ENCODE data around the gene CD68. TPM values are rescaled to one million over a fixed set of nuclear protein-coding genes. Genes with fewer than 3 reads are reported as not detected.

The CD68 gene
- total RNA-seq, 4 donors from 2014 or later: 3.8 to 102 (median 35.1) TPM

- H3K4me3 ChIP-seq: peak overlapping the region in 3 of 4 donors; percentile 41 to 67 (median 55)
- H3K27me3 ChIP-seq: no peaks in the 10 kb centered on the region
- intact Hi-C loops (cut with DNase I; ENCODE audit: low total_unique reads): loop anchor here (10.0 kb wide), 1 partner anchor 538 kb away; the partner anchor contains the start of gene SLC16A11
- peaks cover 35 to 70% (median 48%) of the 10 kb centered on the region in 4 donors for H3K4me1 ChIP-seq
- peak overlapping the region; percentile 89 to 91 (median 90) for H3K27ac ChIP-seq
- H3K36me3 ChIP-seq: peaks cover 0 to 14% (median 8%) of the 10 kb centered on the region in 4 donors
- WGBS, 2 donors (ENCODE audit: low coverage in 1 of 2): 87% methylated on average over 31 of the region's 36 CpGs; no CpG with 5 or more reads in 1 of the 2 donors
- no peak for TF ChIP-seq POLR2AphosphoS5 (IDR thresholded peaks at IDR 0.05)
- no peaks in the 10 kb centered on the region for H3K9me3 ChIP-seq
- in situ Hi-C loops (cut with MboI; ENCODE audit: low pct_ligation_motif_present in 1 of 4, low pct_unique_long_range_greater_than_20kb in 1 of 4, low sequenced_read_pairs in 3 of 4): no loop called here
- DNase-seq: peak; percentile 24
These were observed 3.2 kb downstream of the CD68 start for GRCh38 chr17:7582396-7583252.

GRCh38 chr17:7583253-7584109 is 4.0 kb downstream of the CD68 start, which contains the start of gene MPDU1:
Gene MPDU1 (plus strand): TSS chr17:7583852. CDS start chr17:7583863, 11 bp downstream.
- WGBS, 2 donors (ENCODE audit: low coverage in 1 of 2): 20% methylated on average over 69 of the region's 69 CpGs; no CpG with 5 or more reads in 1 of the 2 donors
- H3K9me3 ChIP-seq: no peaks in the 10 kb centered on the region
- in situ Hi-C loops (cut with MboI; ENCODE audit: low pct_ligation_motif_present in 1 of 4, low pct_unique_long_range_greater_than_20kb in 1 of 4, low sequenced_read_pairs in 3 of 4) (no loop called here), intact Hi-C loops (cut with DNase I; ENCODE audit: low total_unique reads) (loop anchor here (10.0 kb wide), 1 partner anchor 539 kb away; the partner anchor contains the start of gene SLC16A11)
- peaks cover 35 to 69% (median 52%) of the 10 kb centered on the region in 4 donors for H3K4me1 ChIP-seq
- H3K4me3 ChIP-seq: peak within 1 kb of the TSS; percentile 18 to 67 (median 48)
- peak within 1 kb of the TSS; percentile 89 to 91 (median 90) for H3K27ac ChIP-seq
- no peak for TF ChIP-seq EP300 (IDR thresholded peaks at IDR 0.05; ENCODE audit: low read depth)
- peak; percentile 83 for TF ChIP-seq POLR2A (IDR thresholded peaks at IDR 0.05)
- peak in 1 of 5 experiments; percentile 29 for TF ChIP-seq CTCF (IDR thresholded peaks at IDR 0.05)
- peak; percentile 40 to 82 (median 65) for TF ChIP-seq POLR2AphosphoS5 (IDR thresholded peaks at IDR 0.05)
- peak; percentile 96 for DNase-seq
- peaks cover 0 to 5% (median 3%) of the 10 kb centered on the region in 4 donors for H3K36me3 ChIP-seq
- no peaks in the 10 kb centered on the region for H3K27me3 ChIP-seq

GRCh38 chr17:7586673-7587419 is 7.4 kb downstream of the CD68 start:
- in situ Hi-C loops (cut with MboI; ENCODE audit: low pct_ligation_motif_present in 1 of 4, low pct_unique_long_range_greater_than_20kb in 1 of 4, low sequenced_read_pairs in 3 of 4): no loop called here

More at GRCh38 chr17:7586673-7587419, 7.4 kb downstream of the CD68 start:
- peak; percentile 64 for DNase-seq
- TF ChIP-seq POLR2AphosphoS5 (IDR thresholded peaks at IDR 0.05): no peak
- peak in 4 of 5 experiments; percentile 19 to 34 (median 34) for TF ChIP-seq CTCF (IDR thresholded peaks at IDR 0.05)
- peaks cover 0 to 9% (median 2%) of the 10 kb centered on the region in 4 donors for H3K36me3 ChIP-seq
- H3K27me3 ChIP-seq: no peaks in the 10 kb centered on the region
- WGBS, 2 donors (ENCODE audit: low coverage in 1 of 2): 33 to 61% methylated on average over 1 to 9 of the region's 9 CpGs
- no peaks in the 10 kb centered on the region for H3K9me3 ChIP-seq
- H3K27ac ChIP-seq: peak overlapping the region; percentile 29 to 46 (median 36)
- H3K4me1 ChIP-seq: peaks cover 21 to 56% (median 41%) of the 10 kb centered on the region in 4 donors
- no peak overlapping the region for H3K4me3 ChIP-seq
- intact Hi-C loops (cut with DNase I; ENCODE audit: low total_unique reads): loop anchor here (10.0 kb wide), 1 partner anchor 542 kb away; the partner anchor contains the start of gene SLC16A11
